ENCODE data around the gene ZMYM4.
"Not testable (repeated sequence)": the region's sequence is repeated elsewhere in the genome, so short reads cannot be mapped to it uniquely, and the experiment has no call there.

Gene ZMYM4

GRCh38 chr1:35268282-35269200 lies at the start of gene ZMYM4:
Gene ZMYM4, plus strand, starts transcription at chr1:35268709. Its CDS starts 338 bp downstream, at chr1:35269047.
- peak; percentile 93 for DNase-seq (ENCODE audit: low spot score)

GRCh38 chr1:35220976-35221375 lies 47.5 kb upstream of the ZMYM4 start:
- DNase-seq (ENCODE audit: low spot score) = peak; percentile 48

- no peak for DNase-seq (ENCODE audit: low spot score)
Observed at GRCh38 chr1:35222322-35223083, 46.0 kb upstream of the ZMYM4 start.

GRCh38 chr1:35223084-35223630 lies 45.4 kb upstream of the ZMYM4 start:
- DNase-seq (ENCODE audit: low spot score) = no peak

DNA sequence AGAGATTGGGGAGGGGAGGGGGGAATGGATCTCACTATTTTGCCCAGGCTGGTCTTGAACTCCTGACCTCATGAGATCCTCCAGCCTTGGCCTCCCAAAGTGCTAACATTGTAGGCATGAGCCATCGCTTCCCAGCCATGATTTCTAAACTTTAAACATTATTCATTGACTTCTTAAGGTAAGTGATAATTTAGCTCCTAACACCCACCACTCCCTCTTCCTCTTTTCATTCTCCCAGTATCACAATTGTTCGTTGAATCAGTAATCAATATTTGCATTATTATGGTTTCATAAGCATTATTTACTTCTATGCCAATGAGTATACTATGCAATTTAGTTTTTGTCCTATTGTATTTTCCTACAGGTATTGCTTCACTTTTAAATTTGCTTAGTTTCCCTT lies 42.0 kb upstream of the ZMYM4 start:
- no peak for DNase-seq (ENCODE audit: low spot score)

DNA sequence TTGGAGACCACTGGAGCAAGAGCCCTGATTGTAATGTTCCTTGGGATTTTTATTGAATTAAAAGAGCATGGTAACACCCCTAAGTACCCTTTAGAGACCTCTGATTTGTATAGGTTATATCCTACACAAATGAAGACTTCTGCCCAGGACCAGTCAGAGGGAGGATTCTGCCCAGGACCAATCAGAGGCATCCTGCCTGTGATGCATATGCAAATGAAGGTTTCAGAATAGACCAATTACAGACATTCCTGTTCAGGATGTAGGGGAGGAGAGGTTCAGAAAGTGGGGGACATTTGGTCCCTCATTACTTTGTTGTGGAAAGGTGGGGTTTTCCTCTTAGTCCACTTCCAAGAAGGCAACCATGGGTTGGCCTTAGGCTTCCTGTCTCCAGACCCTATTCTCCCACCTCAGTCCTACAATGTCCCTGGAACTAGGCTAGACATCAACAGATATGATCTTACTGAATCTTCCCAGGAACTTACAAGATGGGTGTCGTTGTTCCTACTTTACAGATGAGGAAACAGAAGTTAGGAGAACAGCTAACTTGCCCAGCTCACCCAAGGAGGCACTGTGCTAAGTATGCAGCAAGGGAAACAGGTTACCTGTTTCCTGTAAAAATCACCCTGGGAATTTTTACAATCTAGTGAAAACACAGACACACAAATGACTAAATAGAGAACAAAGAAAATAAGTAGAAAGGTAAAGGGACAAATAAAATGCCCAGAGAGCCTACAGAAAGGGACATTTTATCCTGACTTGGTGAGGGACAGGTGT lies 38.7 kb upstream of the ZMYM4 start:
- no peak for DNase-seq (ENCODE audit: low spot score)

DNA sequence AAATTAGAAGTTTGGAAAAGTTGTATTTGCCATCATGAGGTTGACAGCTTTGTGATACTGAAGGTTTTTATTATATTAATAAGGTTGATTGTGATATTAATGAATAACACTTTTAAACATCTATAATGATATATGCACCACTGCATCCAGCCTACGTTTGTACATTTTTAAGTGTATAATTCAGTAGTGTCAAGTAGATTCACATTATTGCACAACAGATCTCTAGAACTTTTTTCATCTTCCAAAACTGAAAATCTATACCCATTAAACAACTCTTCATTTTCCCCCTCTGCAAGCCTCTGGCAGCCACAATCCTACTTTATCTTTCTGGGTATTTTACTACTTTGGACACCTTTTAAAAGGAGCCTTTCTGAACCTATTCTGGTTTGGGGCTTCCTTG lies 37.2 kb upstream of the ZMYM4 start:
- no peak for DNase-seq (ENCODE audit: low spot score)

- not testable (repeated sequence) for DNase-seq (ENCODE audit: low spot score)
Observed at GRCh38 chr1:35236772-35237171, 31.7 kb upstream of the ZMYM4 start.

DNA sequence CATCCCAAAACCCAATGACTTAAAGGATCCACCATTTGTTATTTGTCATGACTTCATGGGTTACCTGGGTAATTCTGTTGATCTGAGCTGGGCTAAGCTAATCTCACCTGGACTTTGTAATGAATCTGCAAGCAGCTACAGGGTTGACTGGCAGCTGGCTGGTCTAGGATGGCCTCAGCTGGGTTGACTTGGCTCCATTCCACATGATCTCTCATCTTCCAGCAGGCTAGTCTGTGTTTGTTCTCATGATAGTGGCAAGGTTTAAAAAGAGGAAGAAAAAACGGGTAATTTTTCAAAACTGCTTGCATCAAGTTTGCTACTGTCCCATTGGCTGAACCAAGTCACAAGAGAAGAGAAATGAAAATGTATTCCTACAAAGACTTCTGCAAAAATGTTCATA lies 24.8 kb upstream of the ZMYM4 start:
- DNase-seq (ENCODE audit: low spot score) = no peak

DNA sequence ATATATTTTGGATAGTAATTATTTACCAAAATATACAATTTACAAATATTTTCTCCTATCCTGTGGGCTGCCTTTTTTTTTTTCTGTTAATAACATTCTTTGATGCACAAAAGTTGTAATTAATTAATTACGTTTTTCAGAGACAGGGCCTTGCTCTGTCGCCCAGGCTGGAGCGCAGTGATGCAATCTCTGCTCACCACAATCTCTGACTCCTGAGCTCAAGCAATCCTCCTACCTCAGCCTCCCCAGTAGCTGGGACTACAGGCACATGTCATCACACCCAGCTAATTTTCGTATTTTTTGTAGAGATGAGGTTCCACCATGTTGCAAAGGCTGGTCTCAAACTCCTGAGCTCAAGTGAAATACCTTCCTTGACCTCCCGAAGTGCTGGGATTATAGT lies 21.3 kb upstream of the ZMYM4 start:
- DNase-seq (ENCODE audit: low spot score) = no peak

- DNase-seq (ENCODE audit: low spot score) = no peak
Observed at GRCh38 chr1:35253941-35254340, 14.6 kb upstream of the ZMYM4 start.

GRCh38 chr1:35255276-35255675 lies 13.2 kb upstream of the ZMYM4 start:
- DNase-seq (ENCODE audit: low spot score) = no peak

DNA sequence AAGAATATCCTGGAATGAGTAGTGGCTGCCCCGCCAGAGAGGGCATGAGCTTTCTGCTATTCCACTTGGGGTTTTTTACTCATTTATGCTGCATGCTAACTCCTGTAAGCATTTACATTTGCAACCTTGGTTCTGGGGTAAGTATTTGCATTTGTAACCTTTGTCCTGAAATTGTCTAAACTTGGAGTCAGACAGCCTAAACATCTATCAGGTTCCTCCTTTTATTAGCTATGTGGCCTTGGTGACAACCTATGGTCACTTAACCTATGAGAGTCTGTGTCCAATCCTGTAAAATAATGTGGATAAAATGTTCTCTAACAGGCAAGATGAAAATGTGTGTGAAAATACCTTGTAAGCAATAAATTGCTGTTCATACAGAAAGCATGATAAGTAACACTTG lies 8.9 kb upstream of the ZMYM4 start:
- no peak for DNase-seq (ENCODE audit: low spot score)

DNA sequence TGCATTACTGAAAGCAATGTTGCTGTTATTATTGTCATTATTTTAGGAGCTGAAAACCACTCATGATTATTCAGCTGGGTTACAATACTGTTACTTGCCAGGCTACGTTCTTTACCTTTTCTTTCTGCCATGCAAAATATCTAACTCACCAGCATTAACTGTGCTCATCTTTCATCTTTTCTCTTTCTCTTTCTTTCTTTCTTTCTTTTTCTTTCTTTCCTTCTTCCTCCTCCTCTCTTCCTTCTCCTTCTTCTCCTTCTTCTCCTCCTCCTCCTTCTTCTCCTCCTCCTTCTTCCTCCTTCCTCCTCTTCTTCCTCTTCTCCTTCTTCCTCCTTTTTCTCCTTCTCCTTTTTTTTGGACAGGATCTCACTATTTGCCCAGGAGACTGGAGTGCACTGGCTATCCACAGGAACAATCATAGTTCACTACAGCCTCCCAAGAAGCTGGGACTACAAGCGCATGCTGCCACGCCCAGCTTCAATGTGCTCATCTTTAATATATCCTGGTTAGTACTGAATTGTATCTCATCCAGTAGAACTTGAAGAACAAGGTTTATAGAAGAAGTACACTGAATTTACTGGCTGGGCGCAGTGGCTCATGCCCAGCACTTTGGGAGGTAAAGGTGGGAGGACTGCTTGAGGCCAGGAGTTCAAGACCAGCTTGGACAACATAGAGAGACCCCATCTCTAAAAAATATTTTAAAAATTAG lies 6.9 kb upstream of the ZMYM4 start:
- DNase-seq (ENCODE audit: low spot score) = no peak

DNA sequence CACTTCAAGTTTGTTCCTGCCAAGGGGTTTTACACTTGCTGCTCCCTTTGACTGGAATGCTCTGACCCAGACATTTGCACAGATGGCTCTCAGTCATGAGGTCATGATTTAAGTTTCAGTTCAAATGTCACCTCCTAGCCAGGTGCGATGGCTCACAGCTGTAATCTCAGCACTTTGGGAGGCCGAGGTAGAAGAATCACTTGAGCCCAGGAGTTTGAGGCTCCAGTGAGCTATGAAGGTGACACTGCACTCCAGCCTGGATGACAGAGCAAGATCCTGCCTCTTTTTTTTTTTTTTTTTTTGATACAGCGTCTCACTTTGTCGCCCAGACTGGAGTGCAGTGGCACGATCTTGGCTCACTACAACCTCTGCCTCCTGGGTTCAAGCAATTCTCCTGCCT lies 4.5 kb upstream of the ZMYM4 start:
- DNase-seq (ENCODE audit: low spot score) = no peak

GRCh38 chr1:35264871-35265270 lies 3.6 kb upstream of the ZMYM4 start:
- no peak for DNase-seq (ENCODE audit: low spot score)

GRCh38 chr1:35266306-35266705 lies 2.2 kb upstream of the ZMYM4 start:
- no peak for DNase-seq (ENCODE audit: low spot score)

GRCh38 chr1:35269201-35269988 lies 886 bp downstream of the ZMYM4 start:
- DNase-seq (ENCODE audit: low spot score) = no peak

DNA sequence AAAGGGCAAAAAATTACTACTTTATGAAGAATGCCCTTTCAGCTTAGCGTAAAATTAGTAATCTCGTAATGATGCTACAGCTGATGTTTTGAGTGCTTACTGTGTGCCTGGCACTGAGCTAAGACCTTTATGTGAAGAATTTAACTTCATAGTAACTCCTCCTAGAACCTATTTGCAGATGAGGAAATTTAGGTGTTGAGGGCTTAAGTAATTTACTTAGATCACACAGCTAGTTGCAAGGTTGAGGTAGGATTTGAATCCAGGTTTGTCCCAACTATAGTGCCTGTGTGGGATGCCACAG lies 1.4 kb downstream of the ZMYM4 start:
- no peak for DNase-seq (ENCODE audit: low spot score)

- no peak for DNase-seq (ENCODE audit: low spot score)
Observed at GRCh38 chr1:35270836-35271235, 2.3 kb downstream of the ZMYM4 start.

GRCh38 chr1:35274197-35274596 lies 5.7 kb downstream of the ZMYM4 start:
- DNase-seq (ENCODE audit: low spot score) = no peak

Measured in ecto neural progenitor cell (in vitro differentiated cells).